Activated CD4-positive, alpha-beta T cell treated with anti-CD3 and anti-CD28 coated beads, Interleukin-10, Interleukin-2, amounts not matched to agents 100 ng/mL and 50 ng/mL, durations not matched to agents 16 hours and 8 hours (primary cell): Measurements from ENCODE around the gene GRB7.
"Not testable (repeated sequence)": the region's sequence is repeated elsewhere in the genome, so short reads cannot be mapped to it uniquely, and the experiment has no call there.

Source experiments
- DNase-seq: peaks from one replicate; pipeline ENCODE4 v3.0.0-alpha.2; 2020

The GRB7 gene

DNA sequence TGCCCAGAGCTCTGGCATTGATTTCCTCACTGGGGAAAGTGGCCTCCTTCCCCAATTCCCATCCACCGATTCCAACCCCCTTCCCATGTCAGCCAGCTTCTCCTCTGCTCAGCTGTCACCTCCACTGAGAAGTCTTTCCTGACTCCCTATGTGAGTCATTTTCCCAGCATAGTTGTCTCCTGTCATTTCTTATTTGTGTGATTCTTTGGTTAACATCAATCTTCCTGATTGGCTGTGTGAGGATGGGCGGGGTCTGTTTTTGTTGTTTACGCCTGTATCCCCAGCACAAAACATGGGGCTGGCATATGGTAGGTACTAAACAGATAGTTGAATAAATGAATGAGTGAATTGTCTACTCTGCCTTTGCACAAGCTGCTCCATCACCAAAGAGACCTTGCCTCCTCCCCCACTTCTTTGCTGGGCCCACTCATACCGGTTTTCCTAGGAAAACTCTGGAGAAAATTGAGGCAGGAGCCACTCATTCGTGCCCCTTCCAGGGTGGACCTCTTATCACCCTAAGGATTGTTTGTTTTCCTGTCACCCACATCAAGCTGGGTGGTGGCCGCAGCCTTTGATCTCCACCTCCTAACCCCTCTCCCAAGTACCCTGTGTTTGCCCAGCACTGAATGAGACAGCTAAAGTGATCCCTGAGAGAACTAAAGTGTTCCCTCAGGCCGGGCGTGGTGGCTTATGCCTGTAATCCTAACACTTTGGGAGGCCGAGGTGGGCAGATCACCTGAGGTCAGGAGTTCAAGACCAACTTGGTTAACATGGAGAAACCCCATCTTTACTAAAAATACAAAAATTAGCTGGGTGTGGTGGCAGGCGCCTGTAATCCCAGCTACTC lies 1.2 kb upstream of the GRB7 start:
- no peak for DNase-seq

DNA sequence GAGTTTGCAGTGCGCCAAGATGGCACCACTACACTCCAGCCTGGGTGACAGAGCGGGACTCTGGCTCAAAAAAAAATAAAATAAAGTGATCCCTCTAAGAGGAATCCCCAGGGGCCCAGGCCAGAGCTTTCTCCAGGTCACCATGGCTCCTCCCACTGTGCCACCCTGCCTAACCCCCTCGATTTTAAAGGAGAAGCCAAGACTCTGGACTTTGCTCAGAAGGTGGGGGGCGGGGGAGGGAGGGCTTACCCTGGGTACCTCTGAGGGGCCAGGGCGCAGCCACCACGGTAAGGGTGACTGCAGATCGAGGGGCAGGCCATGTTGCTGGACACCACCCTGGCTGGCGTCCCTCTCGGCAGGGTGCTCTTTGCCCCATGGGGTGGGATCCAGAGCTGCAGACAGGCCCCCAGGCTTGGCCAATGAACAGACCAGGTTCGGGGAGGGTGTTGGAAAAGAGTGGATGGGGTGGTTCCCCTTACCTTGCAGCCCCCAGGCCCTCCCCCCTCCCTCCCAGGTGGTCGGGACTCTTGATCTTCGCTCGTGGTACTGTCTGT lies 455 bp upstream of the GRB7 start:
- no peak for DNase-seq

DNA sequence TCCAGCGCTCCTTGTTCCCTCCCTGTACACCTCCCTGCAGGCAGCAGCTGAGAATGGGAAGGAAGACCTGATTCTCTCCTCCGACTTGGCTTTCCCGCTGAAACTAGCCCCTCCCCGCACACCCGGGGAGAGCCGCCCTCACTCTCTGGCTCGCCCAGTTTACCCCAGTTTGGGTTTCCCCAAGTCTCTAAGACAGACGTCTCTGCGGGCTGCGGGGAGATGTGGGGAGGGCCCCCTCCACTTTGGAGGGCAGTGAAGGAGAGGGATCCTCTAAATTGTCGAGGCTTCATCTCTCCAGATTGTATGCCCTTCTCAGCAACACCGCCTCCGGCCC lies 797 bp downstream of the GRB7 start:
- peak; percentile 29 for DNase-seq

DNA sequence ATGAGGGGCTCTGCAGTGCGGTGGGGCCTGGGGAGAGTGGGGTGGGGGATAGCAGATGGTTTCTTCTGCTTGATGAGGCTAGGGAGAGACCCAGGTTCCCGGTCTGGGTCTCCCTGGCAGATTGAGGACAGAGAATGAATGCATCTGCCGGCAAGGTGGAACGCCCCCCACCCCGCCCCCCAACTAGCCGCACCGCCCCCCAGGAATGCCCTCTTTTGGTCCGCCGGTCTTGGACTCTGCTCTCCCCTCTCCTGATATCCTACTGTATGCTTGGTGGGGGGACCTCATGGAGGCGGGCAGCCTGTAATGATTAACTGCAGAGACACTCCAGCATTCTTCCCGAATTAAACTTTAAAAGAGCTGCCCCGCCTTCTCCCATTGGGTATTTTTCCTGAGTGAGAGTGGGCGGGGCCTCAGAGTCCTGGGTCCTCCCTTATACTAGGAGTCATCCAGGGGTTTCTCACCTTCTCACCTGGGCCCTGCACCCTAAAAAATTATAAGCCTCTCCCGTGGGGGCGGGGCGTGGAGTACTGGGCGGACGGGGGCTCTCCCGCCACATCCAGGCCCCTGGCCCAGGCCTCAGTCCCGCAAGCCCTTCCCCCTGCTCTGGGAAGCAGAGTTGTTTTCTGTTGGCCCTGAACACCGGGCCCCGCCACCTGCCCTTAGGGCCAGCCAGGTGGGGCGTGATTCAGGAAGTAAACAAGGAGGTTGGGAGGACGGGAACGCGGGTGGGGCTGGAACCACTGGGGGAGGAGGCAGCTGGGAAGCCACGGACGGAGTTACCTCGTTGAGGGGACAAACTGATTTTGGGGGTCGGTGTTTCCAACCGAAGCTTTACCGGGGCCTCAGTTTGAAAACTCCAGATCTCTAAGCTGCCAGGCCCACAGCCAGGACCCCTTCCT lies 1.5 kb downstream of the GRB7 start:
- DNase-seq: no peak

DNA sequence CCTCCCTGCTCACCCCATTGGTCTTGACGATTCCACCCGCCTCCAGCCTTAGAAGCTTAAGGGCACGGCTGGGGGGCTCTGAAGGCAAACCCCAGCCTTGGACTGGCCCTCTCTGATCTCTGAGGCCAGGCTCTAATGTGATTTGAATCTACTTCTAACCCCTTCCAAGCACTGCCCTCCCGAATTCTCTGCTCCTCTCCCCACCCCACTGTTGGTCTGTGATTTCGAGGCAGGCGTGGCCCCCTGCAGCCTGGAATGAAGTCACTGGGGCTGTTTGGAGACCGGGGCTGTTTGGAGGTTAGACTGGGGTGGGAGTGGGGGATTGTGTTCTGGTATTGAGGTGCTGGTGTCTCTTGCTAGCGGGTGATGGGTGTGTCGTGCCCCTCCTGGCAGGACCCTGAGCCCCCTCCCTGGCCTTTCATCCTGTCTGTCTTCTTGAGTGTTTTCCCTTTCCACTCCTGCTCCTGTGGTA lies 2.2 kb downstream of the GRB7 start:
- no peak for DNase-seq

DNA sequence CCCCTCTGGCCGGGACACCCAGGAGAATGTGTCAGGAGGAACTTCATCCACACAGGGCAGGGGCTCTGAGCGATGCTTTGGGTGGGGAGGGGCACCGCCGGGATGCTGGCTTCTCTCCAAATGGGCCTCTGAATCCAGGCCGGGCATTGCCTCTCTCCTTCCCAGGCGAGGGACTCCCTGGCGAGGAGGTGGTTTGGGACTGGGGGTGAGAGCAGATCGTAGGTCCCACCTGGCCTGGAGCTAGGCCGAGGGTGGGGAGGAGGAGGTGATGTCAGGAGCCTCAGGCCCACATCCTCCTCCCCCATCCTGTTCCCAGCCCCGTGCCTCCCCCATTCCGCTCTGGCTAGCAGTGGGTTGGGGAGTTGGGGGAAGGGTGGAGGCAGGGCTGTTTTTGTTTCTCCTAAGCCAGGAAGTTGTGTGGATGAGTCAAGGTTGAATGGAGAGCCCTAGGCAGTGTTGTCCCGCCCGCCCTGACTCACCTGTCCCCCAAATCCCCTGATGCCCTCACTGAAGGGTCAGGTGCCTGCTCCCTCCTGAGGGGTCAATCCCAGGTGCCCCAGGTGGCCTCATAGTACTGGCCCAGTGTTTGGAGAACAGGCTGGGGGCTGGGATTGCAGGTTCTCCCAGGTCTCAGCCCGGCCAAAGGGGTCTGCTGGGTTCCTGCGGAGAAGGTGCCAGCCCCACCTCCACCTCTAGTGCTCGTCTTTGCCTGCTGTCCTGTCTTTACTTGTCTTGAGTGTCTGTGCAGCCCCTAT lies 2.8 kb downstream of the GRB7 start:
- DNase-seq: no peak

DNA sequence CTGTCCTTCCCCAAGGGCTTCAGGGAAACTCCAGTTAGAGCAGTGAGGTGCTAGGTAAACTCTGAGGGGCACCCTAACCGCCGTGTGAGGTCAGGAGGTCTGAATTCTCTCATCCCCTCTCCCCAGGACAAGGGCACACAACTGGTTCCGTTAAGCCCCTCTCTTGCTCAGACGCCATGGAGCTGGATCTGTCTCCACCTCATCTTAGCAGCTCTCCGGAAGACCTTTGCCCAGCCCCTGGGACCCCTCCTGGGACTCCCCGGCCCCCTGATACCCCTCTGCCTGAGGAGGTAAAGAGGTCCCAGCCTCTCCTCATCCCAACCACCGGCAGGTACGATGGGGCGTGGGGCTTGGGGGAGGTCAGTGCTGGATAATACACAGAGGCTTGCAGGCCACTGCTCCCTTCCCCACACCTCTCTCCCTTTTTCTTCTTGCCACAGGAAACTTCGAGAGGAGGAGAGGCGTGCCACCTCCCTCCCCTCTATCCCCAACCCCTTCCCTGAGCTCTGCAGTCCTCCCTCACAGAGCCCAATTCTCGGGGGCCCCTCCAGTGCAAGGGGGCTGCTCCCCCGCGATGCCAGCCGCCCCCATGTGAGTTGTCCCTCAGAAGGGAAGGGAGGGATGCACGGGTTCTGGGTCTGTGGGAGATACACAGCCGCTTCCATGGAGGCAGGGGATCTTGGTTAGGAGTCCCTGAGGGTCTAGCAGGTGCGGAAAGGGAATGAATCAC lies 4.6 kb downstream of the GRB7 start:
- no peak for DNase-seq

DNA sequence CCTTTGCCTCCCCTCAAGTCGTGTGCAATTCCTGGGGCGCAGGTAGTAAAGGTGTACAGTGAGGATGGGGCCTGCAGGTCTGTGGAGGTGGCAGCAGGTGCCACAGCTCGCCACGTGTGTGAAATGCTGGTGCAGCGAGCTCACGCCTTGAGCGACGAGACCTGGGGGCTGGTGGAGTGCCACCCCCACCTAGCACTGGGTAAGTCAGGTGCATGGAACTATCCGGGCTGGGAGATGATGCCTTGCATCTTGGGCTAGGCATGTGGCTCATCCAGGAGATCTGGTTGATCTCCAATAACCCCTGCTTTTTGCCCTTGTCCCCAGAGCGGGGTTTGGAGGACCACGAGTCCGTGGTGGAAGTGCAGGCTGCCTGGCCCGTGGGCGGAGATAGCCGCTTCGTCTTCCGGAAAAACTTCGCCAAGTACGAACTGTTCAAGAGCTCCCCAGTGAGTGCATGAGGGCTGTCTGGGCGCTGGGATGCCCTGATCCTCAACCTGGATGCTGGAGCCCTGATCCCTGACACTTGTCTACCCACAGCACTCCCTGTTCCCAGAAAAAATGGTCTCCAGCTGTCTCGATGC lies 5.2 kb downstream of the GRB7 start:
- no peak for DNase-seq

DNA sequence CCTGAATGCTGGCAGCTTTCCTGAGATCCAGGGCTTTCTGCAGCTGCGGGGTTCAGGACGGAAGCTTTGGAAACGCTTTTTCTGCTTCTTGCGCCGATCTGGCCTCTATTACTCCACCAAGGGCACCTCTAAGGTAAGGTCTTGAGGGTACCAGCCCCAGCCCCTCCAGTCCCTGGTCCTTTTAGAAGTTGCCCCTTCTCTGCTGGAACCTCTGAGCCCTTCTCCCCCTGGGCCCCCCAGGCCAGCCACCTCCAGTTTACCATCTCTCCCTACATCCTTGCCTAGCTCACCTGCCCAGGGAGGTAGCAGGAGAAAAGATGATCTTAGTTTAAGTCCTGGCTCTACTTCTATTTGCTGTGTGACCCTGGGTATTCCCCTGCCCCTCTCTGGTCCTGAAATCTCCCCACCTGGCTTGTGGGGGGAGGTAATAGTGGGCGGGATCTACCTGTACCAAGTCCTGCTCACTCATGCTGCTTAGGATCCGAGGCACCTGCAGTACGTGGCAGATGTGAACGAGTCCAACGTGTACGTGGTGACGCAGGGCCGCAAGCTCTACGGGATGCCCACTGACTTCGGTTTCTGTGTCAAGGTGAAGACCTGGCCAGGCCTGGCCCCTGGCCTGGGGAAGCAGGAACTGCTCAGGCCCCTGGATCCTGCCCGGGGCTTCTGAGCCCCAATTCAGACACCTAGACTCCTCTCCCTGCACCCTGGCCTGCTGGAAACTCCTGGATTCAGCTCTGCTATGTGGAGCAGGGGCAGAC lies 6.5 kb downstream of the GRB7 start:
- no peak for DNase-seq

DNA sequence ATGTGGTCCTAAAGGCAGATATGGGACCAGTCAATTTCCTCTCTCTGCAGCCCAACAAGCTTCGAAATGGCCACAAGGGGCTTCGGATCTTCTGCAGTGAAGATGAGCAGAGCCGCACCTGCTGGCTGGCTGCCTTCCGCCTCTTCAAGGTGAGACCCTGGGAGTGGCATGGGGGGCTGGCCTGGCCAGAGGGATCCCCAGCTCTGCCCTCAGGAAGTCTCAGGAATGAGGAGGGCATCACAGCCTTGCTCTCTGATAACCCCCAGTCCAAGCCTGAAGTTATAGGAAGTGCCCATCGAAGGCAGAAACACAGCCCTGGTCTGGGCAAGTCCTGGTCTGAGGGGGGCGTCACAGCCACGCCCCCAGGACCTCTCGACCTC lies 7.1 kb downstream of the GRB7 start:
- DNase-seq: no peak

DNA sequence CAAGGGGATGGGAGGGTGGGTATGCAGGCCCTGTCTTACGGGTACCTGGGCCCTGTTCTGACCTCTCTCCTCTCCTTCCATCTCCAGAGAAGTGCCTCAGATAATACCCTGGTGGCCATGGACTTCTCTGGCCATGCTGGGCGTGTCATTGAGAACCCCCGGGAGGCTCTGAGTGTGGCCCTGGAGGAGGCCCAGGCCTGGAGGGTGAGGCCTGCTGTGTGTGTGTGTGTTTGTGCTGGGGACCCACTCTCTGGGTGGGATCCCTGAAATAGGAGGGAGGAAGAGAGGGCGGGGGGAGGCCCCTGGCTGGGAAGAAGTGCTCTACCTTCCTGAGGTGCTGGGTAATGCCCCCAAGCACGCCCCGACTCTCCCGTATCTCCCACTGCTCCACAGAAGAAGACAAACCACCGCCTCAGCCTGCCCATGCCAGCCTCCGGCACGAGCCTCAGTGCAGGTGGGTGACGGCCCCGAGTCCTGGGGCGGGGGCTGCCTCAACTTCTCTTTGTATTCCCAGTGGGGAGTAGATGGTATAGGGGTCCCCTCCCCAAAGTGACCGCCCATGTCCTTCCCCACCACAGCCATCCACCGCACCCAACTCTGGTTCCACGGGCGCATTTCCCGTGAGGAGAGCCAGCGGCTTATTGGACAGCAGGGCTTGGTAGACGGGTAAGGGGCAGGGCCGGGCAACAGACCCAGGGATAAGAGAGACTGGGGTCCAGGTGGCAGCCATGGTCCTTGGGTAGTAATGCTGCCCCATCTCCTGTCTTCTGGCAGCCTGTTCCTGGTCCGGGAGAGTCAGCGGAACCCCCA lies 7.8 kb downstream of the GRB7 start:
- no peak for DNase-seq

DNA sequence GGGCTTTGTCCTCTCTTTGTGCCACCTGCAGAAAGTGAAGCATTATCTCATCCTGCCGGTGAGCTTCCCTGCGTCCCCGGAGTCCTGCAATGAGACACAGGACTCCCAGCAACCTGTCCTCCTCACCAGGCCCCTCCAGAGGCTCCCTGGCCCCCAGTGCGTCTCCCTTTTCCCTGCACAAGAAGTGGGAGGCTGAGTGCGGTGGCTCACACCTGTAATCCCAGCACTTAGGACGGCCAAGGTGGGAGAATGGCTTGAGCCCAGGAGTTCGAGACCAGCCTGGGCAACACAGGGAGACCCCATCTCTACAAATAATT lies 8.4 kb downstream of the GRB7 start:
- no peak for DNase-seq

DNA sequence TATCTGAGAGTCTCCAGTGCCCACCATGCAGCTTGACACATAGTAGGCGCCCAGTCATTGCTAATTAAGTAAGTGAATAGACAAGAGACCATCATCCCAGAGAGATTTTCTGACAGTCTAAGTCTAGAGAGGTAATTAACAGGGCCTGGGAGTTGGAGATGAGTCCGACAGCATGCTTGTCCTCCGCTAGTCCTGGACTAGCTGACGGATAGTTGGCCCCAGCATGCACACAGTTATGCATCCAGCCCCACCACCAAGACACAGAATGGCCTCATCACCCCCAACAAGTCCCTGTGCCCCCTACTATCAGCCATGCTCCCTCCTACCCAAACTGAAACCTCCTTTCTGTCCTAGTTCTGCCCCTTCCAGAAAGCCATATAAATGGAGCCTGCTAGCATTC lies 10.0 kb downstream of the GRB7 start:
- no peak for DNase-seq

DNA sequence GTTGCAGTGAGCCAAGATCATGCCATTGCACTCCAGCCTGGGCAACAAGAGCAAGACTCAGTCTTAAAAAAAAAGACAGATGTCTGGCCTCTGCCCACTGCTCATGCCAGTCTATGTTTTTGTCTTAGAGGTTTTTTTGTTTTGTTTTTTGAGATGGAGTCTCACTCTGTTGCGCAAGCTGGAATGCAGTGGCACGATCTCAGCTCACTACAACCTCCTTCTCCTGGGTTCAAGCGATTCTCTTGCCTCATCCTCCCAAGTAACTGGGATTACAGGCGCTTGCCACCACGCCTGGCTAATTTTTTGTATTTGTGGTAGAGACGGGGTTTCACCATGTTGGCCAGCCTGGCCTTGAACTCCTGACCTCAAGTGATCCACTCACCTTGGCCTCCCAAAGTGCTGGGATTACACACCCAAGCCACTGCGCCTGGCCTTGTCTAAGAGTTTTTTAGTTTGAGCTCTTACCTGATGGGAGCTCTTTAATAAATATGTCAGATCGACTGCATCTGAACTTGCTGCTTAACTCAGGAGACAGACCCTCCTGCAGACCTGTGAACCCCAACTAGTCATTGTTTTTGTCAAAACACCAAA lies 10.8 kb downstream of the GRB7 start:
- DNase-seq: not testable (repeated sequence)

DNA sequence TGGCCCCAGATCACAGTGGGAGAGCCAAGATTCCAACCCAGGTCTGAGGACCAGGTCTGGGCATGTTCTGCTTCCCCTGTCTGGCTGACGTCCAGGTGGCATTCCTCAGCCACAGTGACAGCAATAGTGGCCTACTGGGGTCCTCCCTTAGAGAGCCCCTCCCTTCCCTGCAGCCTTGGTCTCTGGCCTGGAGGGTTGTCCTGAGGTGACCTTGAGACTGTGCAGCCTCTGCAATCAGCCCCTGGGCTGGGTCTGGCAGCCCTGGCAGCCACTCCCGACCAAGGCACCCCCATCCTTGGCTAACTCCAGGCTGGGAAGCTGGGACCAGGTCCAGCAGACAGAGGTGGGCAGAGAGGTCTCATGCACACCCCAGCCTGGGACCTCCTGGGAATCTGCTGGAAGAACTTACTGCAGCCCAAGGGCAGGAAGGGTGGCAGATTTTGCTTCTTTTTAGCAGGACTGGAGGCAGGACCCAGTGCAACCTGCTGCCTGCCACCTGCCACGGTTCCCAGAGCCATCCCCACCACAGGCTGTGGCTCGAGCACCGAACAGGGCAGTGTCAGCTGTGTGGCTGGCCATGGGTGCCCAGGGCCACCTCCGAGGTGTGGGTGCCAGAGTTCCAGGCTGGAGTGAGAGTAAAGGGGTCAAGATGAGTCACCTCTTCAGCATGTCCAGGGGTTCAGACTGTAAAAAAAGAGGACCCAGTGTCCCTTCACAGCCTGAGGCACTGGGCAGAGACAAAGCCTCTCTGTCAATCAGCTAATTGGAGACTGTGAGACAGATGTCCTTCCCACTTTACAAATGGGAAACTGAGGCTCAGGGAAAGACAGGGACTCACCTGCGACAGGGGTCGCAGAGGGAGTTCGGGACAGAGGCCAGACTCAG lies 12.6 kb downstream of the GRB7 start:
- no peak for DNase-seq

DNA sequence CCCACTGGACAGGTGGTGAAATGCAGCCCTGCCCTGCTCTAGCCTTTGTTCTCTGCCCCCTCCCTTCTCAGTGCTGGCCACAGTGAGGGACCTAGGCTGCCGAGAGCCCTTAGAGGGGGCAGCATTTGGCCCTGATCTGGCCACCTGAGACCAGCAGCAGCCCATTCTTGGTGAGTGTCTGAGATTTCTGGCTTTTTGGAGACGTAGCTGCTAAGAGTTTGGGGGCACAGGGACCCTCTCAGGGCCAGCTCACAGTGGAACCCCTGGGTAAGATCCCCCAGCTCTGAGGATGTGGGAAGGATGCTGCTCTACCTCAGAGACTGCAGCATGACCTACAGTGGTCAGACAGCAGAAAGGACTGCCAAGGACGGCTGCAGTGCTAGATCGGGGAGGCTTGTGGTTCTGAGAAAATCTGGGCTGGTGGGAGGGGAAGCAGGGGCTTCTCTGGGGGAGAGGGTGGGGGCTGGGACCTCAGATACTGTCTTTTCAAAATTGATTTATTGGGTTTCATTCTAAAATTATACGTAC lies 13.3 kb downstream of the GRB7 start:
- DNase-seq: no peak

DNA sequence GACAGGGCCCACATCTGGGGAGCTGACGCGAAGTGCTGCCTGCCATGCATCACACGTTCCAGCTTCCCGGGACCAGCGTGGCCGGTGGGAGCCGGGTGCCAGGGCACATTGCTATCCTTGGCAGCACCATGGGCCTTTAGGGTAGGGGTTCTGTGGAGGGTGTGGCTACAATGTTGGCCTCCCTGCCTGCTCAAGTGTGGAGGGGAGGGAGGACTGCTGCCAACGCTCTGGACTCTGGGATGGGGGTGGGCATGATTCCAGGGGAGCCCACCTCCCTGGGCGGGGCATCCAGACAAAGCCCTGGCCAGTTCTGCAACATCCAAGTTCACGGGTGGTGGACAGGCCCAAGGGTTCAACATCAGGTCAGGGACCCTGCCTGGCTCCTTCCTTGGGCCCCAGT lies 13.9 kb downstream of the GRB7 start:
- no peak for DNase-seq

DNA sequence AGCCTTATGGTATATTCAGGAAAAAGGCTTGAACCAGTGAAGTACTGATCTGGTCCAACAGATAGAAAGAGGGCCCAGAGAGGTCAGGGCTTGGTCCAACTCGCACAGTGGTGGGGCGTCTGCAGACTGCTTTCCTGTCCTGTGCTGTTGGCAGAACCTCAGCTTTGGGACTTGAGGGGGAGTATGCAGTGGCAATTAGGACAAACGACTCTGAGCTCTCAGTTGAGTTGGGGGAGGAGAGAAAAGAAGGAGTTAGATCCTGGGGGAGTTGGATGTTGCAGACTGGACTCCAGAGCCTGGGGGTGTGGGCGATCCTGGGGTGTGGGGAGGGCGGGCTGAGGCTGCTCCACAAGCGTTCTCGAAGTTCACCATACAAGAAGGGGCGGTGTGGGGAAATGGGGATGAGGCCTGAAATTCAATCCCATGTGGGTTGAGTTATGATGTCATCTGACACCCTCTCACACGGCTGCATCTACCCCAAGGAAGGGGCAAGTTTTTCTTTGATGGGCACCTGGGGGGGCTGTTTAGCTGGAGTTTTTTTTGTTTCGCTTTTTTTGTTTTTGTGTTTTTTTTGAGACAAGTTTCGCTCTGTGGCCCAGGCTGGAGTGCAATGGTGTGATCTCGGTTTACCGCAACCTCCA lies 14.6 kb downstream of the GRB7 start:
- DNase-seq: no peak
